NCI-H2171 treated with DMSO at 0.1 percent for 48 hours (cell line): Measurements from ENCODE around the gene VDR.
"Not testable (repeated sequence)": the region's sequence is repeated elsewhere in the genome, so short reads cannot be mapped to it uniquely, and the experiment has no call there.

Source experiments
- DNase-seq: peaks from one replicate; lab custom pipeline; 2025; lab: John Stamatoyannopoulos, UW

The VDR gene

GRCh38 chr12:47828976-47829482 lies 75.8 kb downstream of the VDR start:
- no peak for DNase-seq

GRCh38 chr12:47828008-47828975 lies 76.5 kb downstream of the VDR start:
- DNase-seq: no peak

- no peak for DNase-seq
Measured at GRCh38 chr12:47825173-47825639, 79.6 kb downstream of the VDR start.

- no peak for DNase-seq
Measured at GRCh38 chr12:47824635-47825034, 80.2 kb downstream of the VDR start.

- no peak for DNase-seq
Measured at GRCh38 chr12:47824198-47824597, 80.6 kb downstream of the VDR start.

- no peak for DNase-seq
Measured at GRCh38 chr12:47823422-47824086, 81.2 kb downstream of the VDR start.

- DNase-seq: no peak
Measured at GRCh38 chr12:47822863-47823262, 81.9 kb downstream of the VDR start.

GRCh38 chr12:47822401-47822800 lies 82.4 kb downstream of the VDR start:
- no peak for DNase-seq

- no peak for DNase-seq
Measured at GRCh38 chr12:47821346-47821706, 83.5 kb downstream of the VDR start.

- no peak for DNase-seq
Measured at GRCh38 chr12:47820631-47821345, 84.0 kb downstream of the VDR start.

- peak; percentile 75 for DNase-seq
Measured at GRCh38 chr12:47819896-47820630, 84.7 kb downstream of the VDR start, which contains the start of gene HDAC7. Gene HDAC7 (minus strand): TSS chr12:47819903. CDS start chr12:47819785, 118 bp downstream.

GRCh38 chr12:47819138-47819895 lies 85.5 kb downstream of the VDR start:
- no peak for DNase-seq

- DNase-seq: no peak
Measured at GRCh38 chr12:47818467-47819137, 86.2 kb downstream of the VDR start.

- DNase-seq: no peak
Measured at GRCh38 chr12:47818007-47818376, 86.8 kb downstream of the VDR start.

GRCh38 chr12:47817272-47818006 lies 87.4 kb downstream of the VDR start:
- no peak for DNase-seq

- no peak for DNase-seq
Measured at GRCh38 chr12:47816403-47817271, 88.2 kb downstream of the VDR start.

- not testable (repeated sequence) for DNase-seq
Measured at GRCh38 chr12:47815447-47815846, 89.3 kb downstream of the VDR start.

GRCh38 chr12:47814539-47815170 lies 90.1 kb downstream of the VDR start:
- no peak for DNase-seq
